OCI-LY1 (cell line): ENCODE results near the gene SRP72.
A peak's percentile ranks its signal among the peaks of the same experiment; 100 is the strongest.

Experiments
- H2AFZ ChIP-seq: fragments of 200-600 bp; sonication (generic), shearing (Covaris generic); 2 replicates; pipeline ENCODE4 v1.6.0; 2014; ENCODE audit warnings: antibody characterized with exemption, mild to moderate bottlenecking, low read length
- H3F3A ChIP-seq: fragments of 200-600 bp; sonication (generic), shearing (Covaris generic); 2 replicates; pipeline ENCODE4 v1.6.0; 2014; ENCODE audit warnings: mild to moderate bottlenecking, antibody characterized with exemption, low read length, moderate library complexity; ENCODE audit not compliant: insufficient read depth
- H3K27ac ChIP-seq: fragments of 200-600 bp; sonication (generic); 2 replicates; pipeline ENCODE4 v1.5.1; 2014; ENCODE audit warnings: low read length, mixed run types, mild to moderate bottlenecking, low read depth; ENCODE audit not compliant: poor library complexity, severe bottlenecking
- H3K27me3 ChIP-seq: fragments of 200-600 bp; sonication (generic); 2 replicates; pipeline ENCODE4 v1.6.0; 2014; ENCODE audit warnings: antibody characterized with exemption, mild to moderate bottlenecking, low read length, moderate library complexity; ENCODE audit not compliant: insufficient read depth
- H3K36me3 ChIP-seq: fragments of 200-600 bp; sonication (generic); 2 replicates; pipeline ENCODE4 v1.6.1; 2014; ENCODE audit warnings: mild to moderate bottlenecking, antibody characterized with exemption, low read length, moderate library complexity, mixed read lengths; ENCODE audit not compliant: insufficient read depth
- H3K4me1 ChIP-seq: fragments of 200-600 bp; sonication (generic); 2 replicates; pipeline ENCODE4 v1.5.1; 2014; ENCODE audit warnings: mild to moderate bottlenecking, low read length, moderate library complexity; ENCODE audit not compliant: insufficient read depth, severe bottlenecking
- H3K4me2 ChIP-seq: fragments of 200-600 bp; sonication (generic), shearing (Covaris generic); 2 replicates; pipeline ENCODE4 v1.6.1; 2014; ENCODE audit warnings: low read length
- H3K4me3 ChIP-seq: fragments of 200-600 bp; sonication (generic); 2 replicates; pipeline ENCODE4 v1.5.1; 2014; ENCODE audit warnings: low read length, low read depth, mild to moderate bottlenecking, mixed read lengths; ENCODE audit not compliant: poor library complexity, severe bottlenecking
- H3K79me2 ChIP-seq: fragments of 200-600 bp; shearing (Covaris generic); 2 replicates; pipeline ENCODE4 v1.6.1; 2016; ENCODE audit warnings: mixed run types, low read length, mixed read lengths; ENCODE audit not compliant: insufficient read depth
- H3K9ac ChIP-seq: fragments of 200-600 bp; sonication (generic), shearing (Covaris generic); 2 replicates; pipeline ENCODE4 v1.6.1; 2014; ENCODE audit warnings: mild to moderate bottlenecking, low read length, mixed read lengths
- H3K9me2 ChIP-seq: fragments of 200-600 bp; sonication (generic), shearing (Covaris generic); 2 replicates; pipeline ENCODE4 v1.6.1; 2014; ENCODE audit warnings: low read depth, mild to moderate bottlenecking, low read length, mixed read lengths
- H3K9me3 ChIP-seq: fragments of 200-600 bp; shearing (Covaris generic); 2 replicates; pipeline ENCODE4 v1.6.1; 2014; ENCODE audit warnings: low read length, mixed read lengths
- H4K20me1 ChIP-seq: fragments of 200-600 bp; sonication (generic), shearing (Covaris generic); 2 replicates; pipeline ENCODE4 v1.6.0; 2016; ENCODE audit warnings: mild to moderate bottlenecking, low read length; ENCODE audit not compliant: insufficient read depth
- CTCF ChIP-seq: fragments of 200-600 bp; sonication (generic), shearing (Covaris generic); IDR thresholded peaks from 2 replicates; pipeline ENCODE4 v1.5.1; 2017; ENCODE audit warnings: mild to moderate bottlenecking, antibody characterized with exemption, low read length, moderate library complexity, mixed read lengths
- EZH2 ChIP-seq: fragments of 200-600 bp; sonication (generic), shearing (Covaris generic); IDR thresholded peaks from 2 replicates; pipeline ENCODE4 v1.8.0; 2017; ENCODE audit warnings: borderline replicate concordance, mixed run types, mild to moderate bottlenecking, antibody characterized with exemption, low read length, moderate library complexity, mixed read lengths

SRP72 gene

DNA sequence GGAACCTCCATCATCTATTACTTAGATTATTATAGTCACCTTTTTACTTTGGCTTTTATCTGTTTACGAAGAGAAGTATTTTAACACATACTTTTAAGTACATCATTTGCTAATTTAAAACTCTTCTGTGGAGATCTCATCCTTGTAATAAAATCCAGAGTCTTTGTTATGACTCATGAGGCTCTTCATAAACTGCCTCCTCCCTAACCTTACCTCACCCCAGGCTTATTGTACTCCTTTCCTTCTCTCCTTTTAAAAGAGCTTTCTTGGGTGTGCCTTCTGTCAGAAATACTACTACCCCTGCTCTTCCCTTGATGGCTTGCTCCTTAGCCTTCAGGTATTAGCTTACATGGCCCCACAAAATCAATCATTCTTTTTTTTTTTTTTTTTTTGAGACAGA, 44.7 kb downstream of the SRP72 start:
- Histone ChIP-seq H3F3A (no peaks in the 10 kb centered on the region), H3K9me3 (no peaks in the 10 kb centered on the region), H3K27me3 (no peaks in the 10 kb centered on the region), H3K9me2 (no peaks in the 10 kb centered on the region), H2AFZ (no peak overlapping the region), H3K27ac (no peak overlapping the region), H4K20me1 (no peaks in the 10 kb centered on the region), H3K4me3 (no peak overlapping the region), H3K36me3 (no peaks in the 10 kb centered on the region), H3K4me1 (no peaks in the 10 kb centered on the region), H3K4me2 (no peak overlapping the region), H3K9ac (no peak overlapping the region), H3K79me2 (no peaks in the 10 kb centered on the region)
- TF ChIP-seq CTCF (no peak), EZH2 (no peak)

DNA sequence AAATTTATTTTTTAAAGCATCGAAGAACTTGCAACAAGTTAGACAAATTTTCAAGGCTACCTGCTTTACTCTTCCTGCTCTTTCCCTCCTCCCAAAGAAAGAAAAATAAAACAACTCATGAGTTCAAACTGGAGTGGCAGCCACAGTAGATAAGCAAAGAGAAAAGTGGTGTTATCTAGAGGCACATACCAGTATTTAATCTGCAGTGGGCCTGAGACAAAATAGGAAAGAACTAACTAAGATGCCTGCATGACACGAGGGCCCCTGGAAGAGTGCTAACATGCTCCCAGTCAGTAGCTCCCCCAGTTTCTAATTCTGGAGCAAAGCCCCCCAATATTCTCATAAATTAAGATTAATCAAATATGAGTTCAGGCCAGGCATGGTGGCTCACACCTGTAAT, 46.1 kb downstream of the SRP72 start:
- H4K20me1 ChIP-seq = no peaks in the 10 kb centered on the region
- H3K9me2 ChIP-seq = no peaks in the 10 kb centered on the region
- no peak for TF ChIP-seq CTCF
- TF ChIP-seq EZH2 = no peak
- H3K79me2 ChIP-seq = no peaks in the 10 kb centered on the region
- H2AFZ ChIP-seq = no peak overlapping the region
- H3K36me3 ChIP-seq = no peaks in the 10 kb centered on the region
- H3K9ac ChIP-seq = no peak overlapping the region
- no peak overlapping the region for H3K27ac ChIP-seq
- H3F3A ChIP-seq = no peaks in the 10 kb centered on the region
- no peaks in the 10 kb centered on the region for H3K4me1 ChIP-seq
- no peaks in the 10 kb centered on the region for H3K27me3 ChIP-seq
- H3K4me3 ChIP-seq = no peak overlapping the region
- no peaks in the 10 kb centered on the region for H3K9me3 ChIP-seq
- H3K4me2 ChIP-seq = no peak overlapping the region

DNA sequence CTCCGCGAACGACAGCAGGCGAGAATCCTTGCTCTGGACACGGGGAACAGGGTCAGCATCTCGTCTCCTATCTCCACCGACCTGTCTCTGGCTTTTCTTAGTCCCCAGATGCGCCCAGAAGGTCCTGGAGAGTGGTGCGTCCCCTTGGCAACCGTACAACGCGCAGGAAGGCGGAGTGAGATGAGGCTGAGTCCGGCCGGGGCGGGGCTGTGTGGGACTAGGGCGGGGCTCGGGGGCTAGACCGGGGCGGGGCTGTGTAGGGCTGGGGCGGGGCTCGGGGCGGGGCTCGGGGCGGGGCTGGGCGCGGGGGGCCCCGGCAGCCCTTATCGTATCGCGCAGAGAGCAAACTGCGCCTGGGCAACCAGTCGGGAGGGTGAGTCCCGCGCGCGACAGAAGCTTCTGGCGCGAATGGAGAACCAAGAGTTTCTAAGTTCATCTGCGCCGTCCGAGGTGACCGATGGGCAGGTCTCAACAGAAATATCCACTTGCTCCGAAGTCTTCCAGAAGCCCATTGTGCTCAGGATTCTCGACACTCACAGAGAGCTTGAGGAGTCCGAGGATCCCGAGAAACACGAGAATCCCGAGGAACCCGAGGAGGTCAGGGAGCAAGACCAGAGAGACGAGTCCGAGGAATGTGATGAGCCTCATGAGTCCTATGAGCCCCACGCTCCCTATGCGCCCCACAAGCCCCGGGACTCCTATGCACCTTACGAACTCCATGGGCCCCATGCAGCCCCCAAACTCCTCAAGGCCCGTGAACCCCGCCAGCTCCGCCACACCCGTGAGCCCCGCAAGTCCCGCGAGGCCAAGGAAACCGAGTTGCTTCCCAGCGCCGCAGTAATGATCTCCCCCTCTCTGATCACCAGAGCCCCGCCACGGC, 63.1 kb downstream of the SRP72 start:
- Histone ChIP-seq H3K4me2 (peak overlapping the region; percentile 79), H3K9me2 (no peaks in the 10 kb centered on the region), H4K20me1 (no peaks in the 10 kb centered on the region), H3F3A (no peaks in the 10 kb centered on the region), H3K4me3 (peak overlapping the region; percentile 60), H3K9ac (peak overlapping the region; percentile 38; the same call in 1 of the 2 replicates), H3K4me1 (peaks cover 8% of the 10 kb centered on the region), H3K27ac (no peak overlapping the region), H3K79me2 (no peaks in the 10 kb centered on the region), H2AFZ (no peak overlapping the region), H3K36me3 (no peaks in the 10 kb centered on the region), H3K27me3 (no peaks in the 10 kb centered on the region; the same call in 1 of the 2 replicates), H3K9me3 (no peaks in the 10 kb centered on the region)
- no peak for TF ChIP-seq EZH2
- TF ChIP-seq CTCF = no peak
